HG02943 (cell line): ENCODE measurements around the gene THSD4.
"Not testable (repeated sequence)": the region's sequence is repeated elsewhere in the genome, so short reads cannot be mapped to it uniquely, and the experiment has no call there.

Source experiments
- ATAC-seq: cut with Tn5 transposase; IDR thresholded peaks from one replicate; pipeline ENCODE4 v1.9.1; 2021; ENCODE audit warnings: mild to moderate bottlenecking, low read depth, moderate library complexity; ENCODE audit not compliant: unreplicated experiment

The THSD4 gene

DNA sequence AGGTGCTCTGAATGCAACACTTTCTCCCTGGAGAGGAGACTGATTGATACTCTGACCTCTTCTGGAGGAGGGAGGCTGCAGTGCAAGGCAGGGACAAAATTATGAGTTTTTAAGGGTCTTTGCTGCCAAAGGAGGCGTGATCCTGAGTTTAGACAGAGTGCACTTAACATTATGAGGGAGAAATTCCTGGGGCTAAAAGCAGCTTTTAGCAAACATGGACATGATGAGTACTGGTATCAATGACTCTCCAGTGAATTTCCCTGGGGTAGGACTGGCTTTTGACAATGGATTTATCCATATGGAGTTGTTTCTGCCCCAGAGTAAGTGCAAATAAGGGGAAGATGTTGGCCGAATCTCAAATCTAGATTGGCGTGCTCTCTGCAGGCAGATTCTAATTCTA is 133.1 kb downstream of the THSD4 start:
- ATAC-seq: no peak

DNA sequence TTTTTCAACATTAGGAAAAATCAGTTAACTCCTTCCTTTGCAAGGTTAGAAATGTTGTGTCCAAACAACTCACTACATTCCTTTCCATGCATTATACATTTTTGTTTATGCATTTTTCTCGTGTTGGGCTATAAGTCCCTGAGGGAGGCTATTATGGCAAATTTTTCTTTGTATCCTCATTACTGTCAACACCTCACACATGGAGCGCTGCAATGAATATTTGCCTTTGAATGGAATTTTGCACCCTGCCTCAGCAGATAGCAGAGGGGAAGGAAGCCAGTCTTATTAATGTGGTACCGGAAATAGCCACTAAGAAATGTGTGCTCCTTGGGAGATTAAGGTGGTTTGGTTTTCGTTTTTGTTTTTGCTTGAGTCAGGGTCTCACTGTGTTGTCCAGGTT is 134.7 kb downstream of the THSD4 start:
- no peak for ATAC-seq

DNA sequence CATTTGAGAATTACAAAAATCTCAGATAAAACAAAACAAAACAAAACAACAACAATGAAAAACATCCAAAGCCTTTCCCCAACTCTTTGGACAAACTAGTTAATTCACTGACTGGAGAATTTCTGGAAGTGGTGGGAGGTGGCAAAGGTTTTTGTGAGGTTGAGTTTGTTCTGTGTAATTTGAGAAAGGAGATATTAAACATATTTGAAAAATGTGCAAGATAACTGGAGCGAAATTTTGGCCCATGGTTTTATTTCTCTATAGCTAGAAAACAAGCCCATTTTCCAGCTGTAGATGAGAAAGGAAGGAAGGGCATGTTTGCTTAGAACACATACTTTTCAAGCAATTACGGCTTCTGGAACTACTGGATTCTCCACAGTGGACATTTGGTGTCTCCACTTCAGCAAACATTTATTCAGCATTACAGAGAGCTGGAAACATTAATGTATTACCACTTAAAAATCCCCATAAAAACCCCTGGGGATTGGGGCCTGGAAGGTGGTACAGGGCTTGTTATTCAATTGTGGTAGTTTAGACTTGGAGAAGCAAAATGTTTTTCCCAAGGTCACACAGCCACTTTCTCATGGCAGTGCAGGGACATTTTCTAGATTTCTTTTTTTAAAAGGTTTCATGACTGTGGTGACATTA is 135.8 kb downstream of the THSD4 start:
- no peak for ATAC-seq

DNA sequence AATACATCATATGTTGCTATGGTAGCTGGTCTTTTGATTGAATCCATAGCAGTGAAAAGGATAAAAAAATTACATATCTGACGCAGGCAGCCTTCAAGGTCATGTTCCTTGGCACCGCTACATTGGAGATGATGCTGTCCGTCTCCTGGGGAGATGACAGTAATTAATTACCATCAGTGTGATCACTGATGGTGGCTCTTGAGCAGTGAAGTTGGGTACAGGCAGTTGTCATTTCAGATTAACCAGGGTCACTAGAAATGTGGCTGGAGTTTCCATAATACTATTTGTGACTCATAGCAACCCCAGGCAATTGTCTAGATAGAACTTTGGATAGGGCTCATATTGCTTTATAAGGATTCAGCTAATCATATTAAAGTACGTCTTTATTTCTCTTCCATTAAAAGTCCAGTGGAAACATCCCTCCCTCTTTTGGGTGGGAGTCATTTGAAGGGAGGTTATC is 136.3 kb downstream of the THSD4 start:
- no peak for ATAC-seq

DNA sequence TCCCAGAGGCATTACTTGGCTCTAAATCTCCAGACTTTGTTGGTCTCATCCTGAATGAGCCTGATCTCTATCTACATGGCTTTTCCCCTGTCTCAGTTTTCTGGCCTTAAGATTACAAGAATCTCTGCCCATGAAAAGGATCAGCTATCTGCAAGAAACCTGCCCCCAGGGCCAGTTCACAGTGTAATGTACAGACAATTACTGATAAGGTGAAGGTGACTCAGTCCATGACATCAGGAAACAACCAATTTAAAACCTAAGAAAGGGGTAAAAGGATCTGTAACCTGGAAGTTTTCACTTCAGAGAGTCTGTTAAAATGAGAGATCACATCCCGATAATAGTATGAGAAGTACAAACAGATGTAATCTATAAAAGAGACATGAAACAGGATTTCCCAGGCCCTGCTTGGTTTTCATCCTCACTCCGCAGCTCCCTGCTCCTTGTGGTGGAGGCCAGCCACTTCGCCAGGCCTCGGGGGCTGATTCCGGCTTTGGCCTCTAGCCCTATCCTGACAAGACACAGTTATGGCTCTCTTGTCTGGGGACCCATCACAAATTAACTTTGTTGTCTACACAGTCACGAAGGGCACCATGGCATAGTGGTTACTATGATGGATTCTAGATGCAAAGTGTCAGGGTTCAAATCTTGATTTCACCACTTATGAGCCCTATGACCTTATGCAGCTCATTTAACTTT is 136.9 kb downstream of the THSD4 start:
- no peak for ATAC-seq

DNA sequence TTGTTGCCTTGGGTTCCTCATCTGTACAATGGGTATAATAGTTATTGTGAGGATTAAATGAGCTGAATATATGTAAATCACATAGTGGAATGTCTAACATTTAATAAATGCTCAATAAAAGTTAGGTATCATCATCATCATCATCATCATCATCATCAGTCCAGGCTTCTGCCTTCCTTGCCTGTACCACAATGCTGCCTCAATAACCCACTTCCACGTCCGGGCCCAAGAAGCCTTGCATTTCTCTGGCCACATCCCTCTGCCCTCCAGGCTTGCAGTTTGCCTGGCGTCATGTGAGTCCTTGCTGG is 137.4 kb downstream of the THSD4 start:
- ATAC-seq: no peak

DNA sequence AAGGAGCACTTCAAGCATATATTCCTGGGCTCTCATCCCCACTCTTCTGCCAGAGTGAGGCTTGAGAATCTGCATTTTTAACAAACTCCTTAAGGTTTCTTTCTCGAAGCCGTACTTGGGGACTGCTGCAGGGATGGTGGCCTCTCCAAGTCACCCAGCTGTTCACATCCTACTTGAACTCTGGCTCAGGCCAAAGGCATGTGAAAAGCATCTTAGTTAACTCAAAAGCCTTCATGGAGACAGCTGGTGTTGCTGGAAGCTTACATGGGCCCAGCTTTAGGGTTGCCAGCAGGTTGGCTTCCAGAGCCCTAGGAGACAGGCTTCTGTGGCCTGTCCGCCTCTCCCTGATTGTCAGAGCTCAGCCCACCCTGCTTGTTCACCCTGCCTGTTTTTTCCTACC is 139.2 kb downstream of the THSD4 start:
- no peak for ATAC-seq

DNA sequence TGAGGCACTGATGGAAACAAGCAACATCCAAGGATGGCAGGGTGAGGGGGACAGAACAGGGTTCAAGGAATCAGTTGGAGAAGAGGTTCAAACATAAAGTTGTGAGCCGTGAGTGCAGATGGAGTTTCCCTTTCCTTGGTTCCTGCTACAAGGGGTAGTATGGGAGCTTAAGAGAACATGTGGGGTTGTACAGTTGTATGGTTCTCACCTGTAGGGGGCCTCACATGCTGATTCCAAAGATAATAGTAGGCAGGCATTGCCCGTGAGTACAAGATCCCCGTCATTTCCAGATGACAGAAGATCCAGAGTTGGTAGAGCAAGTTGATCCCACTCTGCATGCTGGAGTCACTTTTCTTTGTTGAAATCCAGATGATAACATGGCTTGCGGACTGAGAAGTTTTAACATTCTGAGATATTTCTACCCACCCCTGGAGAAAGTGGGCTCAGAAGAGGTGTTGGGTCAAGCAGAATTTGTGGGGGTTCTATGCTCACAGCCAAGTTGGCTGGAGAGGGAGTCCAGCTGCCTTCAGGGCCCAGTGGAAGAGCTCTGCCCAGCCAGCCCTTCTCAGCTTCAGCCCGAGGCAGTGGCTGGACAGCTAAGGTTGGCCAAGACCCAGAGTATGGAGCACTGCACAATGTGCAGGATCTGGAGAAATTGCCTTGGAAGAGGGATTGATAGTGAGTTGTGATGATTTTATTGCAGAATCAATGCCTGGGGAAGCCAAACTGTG is 141.8 kb downstream of the THSD4 start:
- ATAC-seq: no peak

DNA sequence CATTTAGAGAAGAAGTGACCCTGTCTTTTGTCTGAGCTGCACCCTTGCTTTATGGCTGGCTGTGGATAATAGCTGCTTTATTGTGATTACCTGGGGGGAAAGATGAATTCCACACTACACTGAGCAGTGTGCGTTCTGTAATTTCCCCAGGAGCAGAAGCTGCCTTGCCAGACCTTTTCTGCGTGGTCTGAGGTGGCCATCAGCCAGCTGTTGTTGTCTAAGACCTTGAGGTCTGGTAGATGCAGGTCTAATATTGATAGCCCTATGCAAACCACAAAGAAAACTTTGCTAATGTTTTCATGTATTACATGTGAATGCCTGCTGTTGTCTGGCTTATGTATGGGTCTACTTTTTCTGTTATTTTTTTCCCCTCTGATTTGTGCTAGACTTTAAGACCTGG is 144.6 kb downstream of the THSD4 start:
- ATAC-seq: no peak

DNA sequence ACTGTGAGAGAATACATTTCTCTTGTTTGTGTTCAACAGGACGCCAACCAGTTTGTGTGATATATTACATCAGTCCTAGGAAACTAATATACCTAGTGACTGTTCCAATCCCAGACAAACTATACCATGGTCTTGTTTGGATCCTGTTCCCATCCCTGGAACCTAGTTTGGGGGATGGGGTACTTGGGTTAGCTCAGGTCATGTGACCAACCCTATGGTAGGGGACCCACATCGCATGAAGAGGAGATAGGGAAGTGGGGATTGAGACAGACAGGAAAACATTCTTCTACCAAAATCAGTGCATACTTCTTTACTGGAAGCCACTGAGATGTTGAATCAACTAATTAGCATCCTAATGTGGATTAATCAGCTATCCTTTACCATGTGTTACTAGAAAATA is 146.1 kb downstream of the THSD4 start:
- no peak for ATAC-seq

DNA sequence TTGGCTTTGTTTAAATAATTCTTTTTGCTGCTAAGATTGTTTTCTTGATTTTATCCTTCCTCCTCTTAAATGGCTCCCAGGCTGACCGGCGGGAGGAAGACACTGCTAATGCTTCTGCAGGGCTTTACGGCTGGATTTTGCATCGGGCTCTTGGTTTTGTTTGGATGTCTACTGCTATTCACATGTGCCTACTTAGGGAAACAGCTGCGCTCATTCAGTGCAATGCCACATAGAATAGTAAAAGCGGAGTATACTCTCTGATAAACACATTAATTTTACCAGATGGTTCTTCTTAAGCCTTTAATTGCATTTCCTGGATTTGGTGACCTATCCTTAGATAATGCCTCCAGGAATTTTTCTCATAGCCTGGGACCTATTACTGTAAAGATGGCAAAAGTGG is 146.6 kb downstream of the THSD4 start:
- no peak for ATAC-seq

DNA sequence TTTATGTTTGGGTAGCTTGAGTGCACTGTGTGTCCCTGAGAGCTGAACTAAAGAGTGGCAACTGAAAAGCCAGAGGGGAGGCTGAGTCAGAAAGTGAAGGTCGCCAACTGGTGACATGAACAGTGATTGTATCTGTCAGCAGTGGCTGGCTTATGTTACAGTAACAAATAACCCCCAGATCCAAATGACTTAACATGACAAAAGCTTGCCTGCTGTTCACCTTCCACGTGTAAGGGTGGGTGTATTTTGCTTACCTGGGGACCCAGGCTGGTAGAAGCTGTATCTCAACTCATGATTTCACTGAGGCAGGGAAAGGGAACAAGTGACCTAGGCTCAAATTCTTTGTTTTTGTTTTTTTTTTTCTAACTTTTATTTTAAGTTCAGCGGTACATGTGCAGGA is 147.3 kb downstream of the THSD4 start:
- ATAC-seq: no peak

DNA sequence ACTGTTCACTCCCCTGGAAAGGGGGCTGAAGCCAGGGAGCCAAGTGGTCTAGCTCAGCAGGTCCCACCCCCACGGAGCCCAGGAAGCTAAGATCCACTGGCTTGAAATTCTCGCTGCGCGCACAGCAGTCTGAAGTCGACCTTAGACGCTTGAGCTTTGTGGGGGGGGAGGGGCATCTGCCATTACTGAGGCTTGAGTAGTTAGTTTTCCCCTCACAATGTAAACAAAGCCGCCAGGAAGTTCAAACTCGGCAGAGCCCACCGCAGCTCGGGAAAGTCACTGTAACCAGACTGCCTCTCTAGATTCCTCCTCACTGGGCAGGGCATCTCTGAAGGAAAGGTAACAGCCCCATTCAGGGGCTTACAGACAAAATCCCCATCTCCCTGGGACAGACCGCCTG is 150.3 kb downstream of the THSD4 start:
- ATAC-seq: not testable (repeated sequence)

DNA sequence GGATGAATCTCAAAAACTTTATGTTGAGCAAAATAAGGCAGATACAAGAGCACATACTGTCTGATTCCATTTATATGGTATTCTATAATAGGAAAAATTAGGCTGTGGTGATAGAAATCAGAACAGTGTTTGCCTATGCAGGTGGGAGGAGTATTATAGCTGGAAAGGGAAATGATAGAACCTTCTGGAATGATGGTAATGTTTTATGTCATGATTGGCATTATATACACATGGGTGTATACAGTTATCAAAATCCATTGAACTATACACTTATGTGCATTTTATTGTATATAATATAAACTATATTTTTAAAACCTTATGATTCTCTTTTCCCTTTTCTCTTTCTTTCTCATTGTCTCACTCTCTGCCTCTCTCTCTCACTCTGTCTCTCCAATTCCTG is 156.1 kb downstream of the THSD4 start:
- ATAC-seq: no peak

DNA sequence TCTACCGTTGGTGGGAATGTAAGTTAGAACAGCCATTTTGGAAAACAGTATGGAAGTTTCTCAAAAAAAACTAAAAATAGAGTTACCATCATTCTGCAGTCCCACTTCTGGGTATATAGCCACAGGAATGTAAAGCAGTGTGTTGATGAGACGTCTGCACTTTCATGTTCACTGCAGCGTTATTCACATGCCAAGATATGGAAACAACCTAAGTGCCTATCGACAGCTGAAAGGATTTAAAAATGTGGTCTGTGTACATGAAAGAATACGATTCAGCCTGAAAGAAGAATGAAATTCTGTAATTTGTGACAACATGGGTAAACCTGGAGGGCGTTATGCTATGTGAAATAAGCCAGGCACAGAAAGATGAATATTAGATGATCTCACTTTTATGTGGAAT is 157.7 kb downstream of the THSD4 start:
- ATAC-seq: no peak

DNA sequence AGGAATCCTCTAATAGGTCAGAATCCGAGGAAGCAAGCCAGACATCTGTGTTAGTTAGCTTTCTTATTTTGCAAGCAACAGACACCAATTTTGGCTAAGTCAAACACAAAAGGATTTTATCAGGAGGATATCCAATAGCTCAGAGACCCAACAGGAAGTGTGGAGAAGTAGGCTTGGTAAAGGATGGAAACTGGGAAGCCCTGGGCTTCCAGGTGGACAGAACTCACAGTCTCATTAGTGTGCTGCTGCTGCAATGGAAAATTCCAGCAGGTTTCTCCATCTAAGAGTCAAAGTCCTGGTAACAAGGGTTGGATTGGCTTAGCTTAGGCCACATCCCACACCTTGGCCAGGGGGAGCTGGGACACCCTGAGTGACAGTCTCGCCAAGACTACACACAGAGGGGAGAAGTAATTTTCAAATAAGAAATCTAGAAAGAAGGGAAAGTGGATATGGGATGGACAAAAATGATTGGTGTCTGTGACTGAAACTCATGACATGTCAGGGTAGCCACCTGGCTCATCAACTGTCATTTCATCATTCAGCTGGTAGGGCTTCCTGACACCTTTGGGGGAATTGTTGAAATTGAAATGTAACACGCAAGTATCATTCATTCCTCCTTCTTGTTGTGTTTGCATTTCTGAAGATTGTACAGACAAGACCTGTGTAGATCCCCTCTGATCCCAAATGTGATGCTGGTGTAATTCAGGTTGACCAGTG is 158.6 kb downstream of the THSD4 start:
- no peak for ATAC-seq

DNA sequence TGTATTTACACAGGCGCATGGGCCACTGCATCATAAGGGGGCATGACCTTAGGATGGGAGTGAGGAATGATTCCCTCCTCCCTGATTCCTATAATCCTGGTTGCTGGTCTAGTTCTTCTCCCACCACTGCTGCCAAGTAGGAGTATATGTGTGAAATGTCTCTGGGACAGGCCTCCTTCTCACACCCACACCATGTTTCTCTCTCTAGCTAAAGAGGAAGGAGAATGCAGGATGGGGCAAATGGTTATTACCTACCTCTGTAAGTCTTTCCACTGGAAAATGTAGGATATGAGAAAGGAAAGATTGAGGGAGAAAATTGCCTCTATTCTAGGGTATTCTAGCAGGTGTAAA is 159.2 kb downstream of the THSD4 start:
- no peak for ATAC-seq

DNA sequence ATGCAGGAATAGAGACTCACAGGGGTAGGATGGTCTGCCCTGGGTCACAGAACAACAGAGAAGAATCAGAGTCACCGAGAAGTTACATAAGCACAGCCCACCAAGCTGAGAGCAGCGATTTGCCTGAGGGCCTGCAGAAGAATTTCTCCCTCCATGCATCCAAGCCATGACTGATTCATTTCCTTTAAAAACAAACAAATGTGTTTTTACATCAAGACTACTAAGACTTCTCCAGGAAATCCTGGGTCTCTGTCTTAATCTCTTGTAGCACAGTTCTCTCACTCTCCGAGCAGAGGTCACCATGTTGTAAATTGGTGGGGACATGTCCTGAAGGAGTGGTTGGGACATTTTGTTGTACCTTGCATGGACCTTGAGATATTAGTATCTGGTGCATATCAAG is 159.8 kb downstream of the THSD4 start:
- no peak for ATAC-seq

DNA sequence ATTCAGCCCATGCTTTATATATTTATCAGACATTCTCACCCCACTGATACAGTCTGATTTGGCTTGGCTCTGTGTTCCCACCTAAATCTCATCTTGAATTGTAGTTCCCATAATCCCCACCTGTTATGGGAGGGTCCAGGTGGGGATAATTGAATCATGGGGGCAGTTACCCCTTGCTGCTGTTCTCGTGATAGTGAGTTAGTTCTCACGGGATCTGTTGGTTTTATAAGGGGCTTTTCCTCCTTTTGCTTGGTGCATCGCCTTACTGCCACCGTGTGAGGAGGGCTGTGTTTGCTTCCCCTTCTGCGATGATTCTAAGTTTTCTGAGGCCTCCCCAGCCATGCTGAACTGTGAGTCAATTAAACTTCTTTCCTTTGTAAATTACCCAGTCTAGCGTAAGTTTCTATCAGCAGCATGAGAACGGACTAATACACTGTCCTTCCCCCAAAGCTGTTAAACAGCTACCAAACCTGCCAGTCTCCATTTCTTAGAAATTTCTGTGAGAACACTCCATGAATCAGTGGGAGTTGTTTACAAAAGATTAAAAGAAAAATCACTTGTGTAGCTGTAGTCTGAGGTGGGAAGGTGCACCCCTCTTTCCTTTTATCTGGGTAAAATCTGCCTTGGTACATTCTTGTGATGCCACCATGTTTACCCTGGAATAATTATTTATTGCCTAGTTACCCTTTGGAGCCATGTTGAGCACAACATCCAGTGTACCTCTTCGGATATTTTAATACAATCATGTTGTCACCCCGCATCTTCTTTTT is 160.5 kb downstream of the THSD4 start:
- ATAC-seq: no peak

DNA sequence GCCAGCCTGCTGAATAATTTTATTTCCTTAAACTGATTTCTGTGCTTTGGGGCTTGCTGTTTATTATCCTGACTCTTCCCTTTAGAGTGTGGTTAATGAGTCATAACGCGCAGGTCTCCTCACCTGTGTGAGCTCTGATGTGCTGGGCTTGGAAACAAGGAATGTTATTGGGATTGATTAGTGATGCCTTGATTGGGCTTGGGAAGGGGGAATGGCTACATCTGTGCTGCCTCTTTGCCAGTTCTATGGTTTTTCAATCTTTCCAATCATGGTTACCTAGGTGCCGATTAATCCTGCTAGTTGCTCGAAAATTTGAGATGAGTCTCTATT is 161.0 kb downstream of the THSD4 start:
- no peak for ATAC-seq
